GM12875 (cell line): ENCODE measurements around the gene OGT.
"Not testable (repeated sequence)": the region's sequence is repeated elsewhere in the genome, so short reads cannot be mapped to it uniquely, and the experiment has no call there.

Source experiments
- H3K4me3 ChIP-seq: one replicate; pipeline ENCODE4 v1.5.1; 2011; ENCODE audit warnings: low read depth, low read length, control low read depth
- TF ChIP-seq, protein P1 (sequence below): IDR thresholded peaks from 2 replicates; pipeline ENCODE4 v1.5.1; 2011; ENCODE audit warnings: low read depth, mild to moderate bottlenecking, control low read depth, inconsistent platforms, low read length, moderate library complexity, borderline replicate concordance; ENCODE audit not compliant: insufficient read depth

The OGT gene

DNA sequence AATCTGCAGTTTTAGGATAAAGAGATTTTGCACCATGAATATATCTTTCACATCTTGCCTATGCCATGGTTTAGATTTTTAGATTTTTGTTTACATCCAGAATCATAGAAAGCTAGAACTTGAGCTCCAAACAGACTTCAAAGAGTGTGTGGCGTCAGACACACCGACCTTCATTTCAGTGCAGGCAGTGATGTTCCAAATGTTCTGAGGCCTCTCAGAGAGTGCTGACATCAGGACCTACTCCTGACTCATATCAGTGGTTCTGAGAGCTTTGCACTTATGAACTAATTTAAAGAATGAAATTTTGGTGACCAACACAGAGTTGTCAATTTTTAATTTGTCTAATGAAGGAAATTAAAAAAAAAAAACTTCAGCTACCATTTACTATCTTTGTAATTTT lies 67.1 kb downstream of the OGT start:
- TF ChIP-seq, protein P1, sequence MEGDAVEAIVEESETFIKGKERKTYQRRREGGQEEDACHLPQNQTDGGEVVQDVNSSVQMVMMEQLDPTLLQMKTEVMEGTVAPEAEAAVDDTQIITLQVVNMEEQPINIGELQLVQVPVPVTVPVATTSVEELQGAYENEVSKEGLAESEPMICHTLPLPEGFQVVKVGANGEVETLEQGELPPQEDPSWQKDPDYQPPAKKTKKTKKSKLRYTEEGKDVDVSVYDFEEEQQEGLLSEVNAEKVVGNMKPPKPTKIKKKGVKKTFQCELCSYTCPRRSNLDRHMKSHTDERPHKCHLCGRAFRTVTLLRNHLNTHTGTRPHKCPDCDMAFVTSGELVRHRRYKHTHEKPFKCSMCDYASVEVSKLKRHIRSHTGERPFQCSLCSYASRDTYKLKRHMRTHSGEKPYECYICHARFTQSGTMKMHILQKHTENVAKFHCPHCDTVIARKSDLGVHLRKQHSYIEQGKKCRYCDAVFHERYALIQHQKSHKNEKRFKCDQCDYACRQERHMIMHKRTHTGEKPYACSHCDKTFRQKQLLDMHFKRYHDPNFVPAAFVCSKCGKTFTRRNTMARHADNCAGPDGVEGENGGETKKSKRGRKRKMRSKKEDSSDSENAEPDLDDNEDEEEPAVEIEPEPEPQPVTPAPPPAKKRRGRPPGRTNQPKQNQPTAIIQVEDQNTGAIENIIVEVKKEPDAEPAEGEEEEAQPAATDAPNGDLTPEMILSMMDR, result no peak
- H3K4me3 ChIP-seq, result no peak overlapping the region

DNA sequence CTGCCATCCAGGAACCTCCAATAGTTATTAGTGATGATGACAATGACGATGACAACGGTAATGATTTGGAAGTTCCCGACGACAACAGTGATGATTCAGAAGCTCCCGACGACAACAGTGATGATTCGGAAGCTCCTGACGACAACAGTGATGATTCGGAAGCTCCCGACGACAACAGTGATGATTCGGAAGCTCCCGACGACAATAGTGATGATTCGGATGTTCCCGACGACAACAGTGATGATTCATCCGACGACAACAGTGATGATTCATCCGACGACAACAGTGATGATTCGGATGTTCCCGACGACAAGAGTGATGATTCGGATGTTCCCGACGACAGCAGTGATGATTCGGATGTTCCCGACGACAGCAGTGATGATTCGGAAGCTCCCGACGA lies 70.7 kb downstream of the OGT start:
- no peak overlapping the region for H3K4me3 ChIP-seq
- TF ChIP-seq, protein P1, result no peak

DNA sequence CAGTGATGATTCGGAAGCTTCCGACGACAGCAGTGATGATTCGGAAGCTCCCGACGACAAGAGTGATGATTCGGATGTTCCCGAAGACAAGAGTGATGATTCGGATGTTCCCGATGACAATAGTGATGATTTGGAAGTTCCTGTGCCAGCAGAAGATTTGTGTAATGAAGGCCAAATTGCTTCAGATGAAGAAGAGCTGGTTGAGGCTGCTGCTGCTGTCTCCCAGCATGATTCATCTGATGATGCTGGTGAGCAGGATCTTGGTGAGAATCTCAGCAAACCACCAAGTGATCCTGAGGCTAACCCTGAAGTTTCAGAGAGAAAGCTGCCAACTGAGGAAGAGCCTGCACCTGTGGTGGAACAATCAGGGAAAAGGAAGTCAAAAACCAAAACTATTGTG lies 71.2 kb downstream of the OGT start:
- no peak overlapping the region for H3K4me3 ChIP-seq
- TF ChIP-seq, protein P1, result no peak

DNA sequence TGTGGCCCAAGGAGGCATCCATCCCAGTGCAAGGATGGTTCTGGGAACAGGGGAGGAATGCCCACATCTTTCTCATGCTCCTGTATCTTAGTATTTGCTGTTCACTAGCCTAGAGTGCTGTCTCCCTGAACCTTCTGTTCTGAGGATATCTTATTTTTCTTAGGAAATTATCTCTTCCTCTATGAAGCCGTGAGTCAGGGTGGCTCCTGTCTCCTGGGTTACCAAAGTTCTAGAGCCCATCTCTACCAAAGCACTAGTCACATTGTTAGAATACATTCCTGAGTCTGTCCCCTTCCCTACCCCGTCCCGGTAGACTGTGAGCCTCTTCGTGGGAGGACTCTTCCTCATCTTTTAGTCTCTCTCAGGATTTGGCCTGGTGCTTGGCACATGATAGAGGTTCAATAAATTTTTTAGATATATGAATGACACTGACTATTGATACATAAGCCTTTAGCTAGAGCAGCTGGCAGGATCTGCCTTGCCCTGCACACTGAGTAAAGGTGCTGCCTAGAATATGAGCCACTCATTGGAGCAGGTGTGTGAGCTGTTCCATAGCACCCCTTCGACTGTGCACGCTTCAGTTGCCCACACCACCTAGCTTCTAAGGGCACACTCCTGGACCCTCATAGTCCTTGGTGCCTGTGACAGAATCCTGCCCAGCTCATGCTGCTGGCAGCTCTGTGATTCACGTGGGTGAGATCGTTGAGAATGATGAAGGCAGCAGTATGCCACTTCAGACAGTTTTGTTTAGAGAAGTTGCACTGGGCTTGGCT lies 72.1 kb downstream of the OGT start:
- H3K4me3 ChIP-seq, result no peak overlapping the region
- TF ChIP-seq, protein P1, result no peak

DNA sequence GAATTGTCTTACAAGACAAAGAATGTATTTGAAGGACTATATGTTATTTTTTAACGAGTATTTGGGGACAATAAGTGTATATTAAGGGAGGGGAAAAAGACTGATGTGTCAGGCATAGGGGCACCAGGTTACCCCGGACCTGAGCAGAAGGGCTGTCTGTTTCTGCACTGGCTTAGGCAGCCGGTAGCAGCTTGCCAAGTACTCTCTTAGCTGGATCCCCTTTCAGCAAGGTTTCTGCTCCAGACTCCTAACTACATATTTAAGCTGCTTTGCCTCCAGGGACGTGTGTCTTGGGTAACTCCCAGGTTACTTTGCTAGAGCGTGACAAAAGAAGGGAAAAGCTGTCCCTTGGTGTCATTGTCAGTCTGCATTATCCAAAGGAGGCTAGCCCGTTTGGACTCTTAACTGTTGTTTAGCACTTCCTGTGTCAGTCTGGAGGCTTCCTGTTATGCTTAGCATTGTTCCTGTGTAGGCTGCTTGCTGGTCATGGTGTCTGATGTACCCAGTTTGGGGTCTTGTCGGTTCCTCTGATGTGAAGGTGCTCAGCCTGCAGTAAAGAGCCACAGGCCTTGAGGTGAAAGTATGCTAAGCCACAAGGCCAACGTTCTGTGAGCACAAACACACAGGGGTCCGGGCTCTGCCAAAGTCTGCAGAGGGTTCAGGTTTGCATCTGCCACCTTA lies 73.8 kb downstream of the OGT start:
- H3K4me3 ChIP-seq, result no peak overlapping the region
- TF ChIP-seq, protein P1, result no peak

DNA sequence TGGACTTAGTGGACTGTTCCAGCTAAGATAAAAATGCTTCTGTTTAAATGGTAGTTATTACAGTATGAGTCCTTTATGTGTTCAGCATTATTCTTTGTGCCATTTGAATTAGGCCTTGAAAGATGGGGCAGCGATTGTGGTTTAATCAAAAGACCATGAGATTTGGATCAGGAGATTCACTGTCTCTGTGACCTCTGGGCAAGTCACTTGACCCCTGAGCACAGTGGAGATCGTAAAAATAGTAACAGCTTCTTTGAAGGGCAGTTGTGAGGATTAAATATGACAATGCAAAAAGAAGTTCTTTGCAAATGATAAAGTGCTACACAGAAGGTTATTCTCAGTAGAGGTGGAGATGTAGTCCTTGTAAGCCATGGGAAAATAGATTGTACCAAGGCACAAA lies 74.6 kb downstream of the OGT start:
- H3K4me3 ChIP-seq, result no peak overlapping the region
- TF ChIP-seq, protein P1, result no peak

DNA sequence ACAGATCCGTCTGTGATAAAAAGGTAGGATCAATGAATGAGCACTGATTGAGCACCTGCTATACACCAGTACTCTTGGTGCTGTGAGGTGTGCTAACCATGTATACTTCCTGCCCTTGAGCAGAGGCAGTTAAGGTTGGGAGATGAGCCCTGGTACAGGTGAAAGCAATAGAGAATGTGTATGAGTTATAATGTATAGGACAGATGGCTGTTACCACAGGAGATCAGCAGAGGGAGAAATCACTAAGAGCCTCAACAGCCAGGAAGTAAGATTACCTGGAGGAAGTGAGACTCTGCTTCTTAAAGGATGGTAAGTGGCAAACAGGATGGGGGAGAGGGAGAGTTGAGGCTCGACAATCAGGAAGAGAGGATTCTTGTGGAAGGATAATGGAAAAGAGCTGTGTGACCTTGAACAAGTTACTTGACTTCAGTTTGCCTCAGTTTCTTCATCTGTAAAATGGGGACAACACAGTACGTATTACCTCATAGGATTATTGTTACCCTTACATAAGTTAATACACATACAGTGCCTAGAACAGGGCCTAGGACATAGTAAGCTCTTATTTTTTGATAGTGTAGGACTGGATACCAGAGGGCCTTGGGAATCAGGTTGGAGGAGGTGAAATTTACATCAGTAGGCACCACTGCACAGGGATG lies 76.3 kb downstream of the OGT start:
- TF ChIP-seq, protein P1, result no peak
- H3K4me3 ChIP-seq, result no peak overlapping the region

DNA sequence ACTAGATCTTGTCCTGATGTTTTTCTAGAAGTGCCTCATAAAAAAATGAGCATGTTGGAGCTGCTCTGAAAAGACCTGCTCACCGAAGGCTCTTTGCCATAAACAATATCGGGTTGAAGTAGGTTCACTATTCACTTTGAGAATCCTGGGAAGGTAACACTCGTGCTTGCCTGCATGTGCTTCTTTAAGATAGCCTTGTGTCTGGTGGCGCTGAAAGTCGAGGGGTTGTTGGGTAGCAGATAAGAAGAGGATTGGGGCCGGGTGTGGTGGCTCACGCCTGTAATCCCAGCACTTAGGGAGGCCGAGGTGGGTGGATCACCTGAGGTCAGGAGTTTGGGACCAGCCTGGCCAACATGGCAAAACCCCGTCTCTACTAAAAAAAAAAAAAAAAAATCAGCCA lies 78.8 kb downstream of the OGT start:
- H3K4me3 ChIP-seq, result not testable (repeated sequence)
